Chondrocyte (in vitro differentiated cells): ENCODE data around the gene SLC25A21. TPM values are rescaled to one million over a fixed set of nuclear protein-coding genes. Genes with fewer than 3 reads are reported as not detected.

Experiments
- DNase-seq: peaks from one replicate; pipeline ENCODE4 v3.0.0; 2021; ENCODE audit warnings: mixed read lengths, low spot score
- H3K27ac Mint-ChIP-seq: one replicate; pipeline ENCODE4 v1.8.0; 2021; ENCODE audit warnings: mild to moderate bottlenecking, moderate library complexity, mixed read lengths; ENCODE audit not compliant: unreplicated experiment
- H3K27me3 Mint-ChIP-seq: 2 replicates; pipeline ENCODE4 v1.8.0; 2021; ENCODE audit warnings: low read depth, mixed read lengths
- H3K36me3 Mint-ChIP-seq: 2 replicates; pipeline ENCODE4 v1.8.0; 2021; ENCODE audit warnings: low read depth, mixed read lengths
- H3K4me1 Mint-ChIP-seq: 2 replicates; pipeline ENCODE4 v1.8.0; 2021; ENCODE audit warnings: low read depth, mild to moderate bottlenecking, mixed read lengths
- H3K4me3 Mint-ChIP-seq: one replicate; pipeline ENCODE4 v1.8.0; 2021; ENCODE audit warnings: mild to moderate bottlenecking, moderate library complexity, mixed read lengths; ENCODE audit not compliant: unreplicated experiment
- H3K9me3 Mint-ChIP-seq: 2 replicates; pipeline ENCODE4 v1.8.0; 2021; ENCODE audit warnings: low read depth, mixed read lengths
- CTCF ChIP-seq: fragments of 200-600 bp; sonication (generic); IDR thresholded peaks from 2 replicates; pipeline ENCODE4 v1.5.0; 2021; ENCODE audit warnings: antibody characterized with exemption, mild to moderate bottlenecking, moderate library complexity
- total RNA-seq: library from RNA; stranded (reverse); gene quantifications from 3 replicates; pipeline ENCODE4 v1.2.1, GENCODE V29; 2021

The SLC25A21 gene
- total RNA-seq, 1 donor from 2014 or later, result 0.22 TPM

- Mint-ChIP-seq H3K9me3 (no peaks in the 10 kb centered on the region), H3K36me3 (no peaks in the 10 kb centered on the region), H3K27me3 (peaks cover 12% of the 10 kb centered on the region), H3K4me1 (peaks cover 4% of the 10 kb centered on the region), H3K27ac (no peak overlapping the region), H3K4me3 (no peak overlapping the region)
- no peak for DNase-seq
- no peak for TF ChIP-seq CTCF
Observed at GRCh38 chr14:36716614-36717184, 455.7 kb downstream of the SLC25A21 start.

DNA sequence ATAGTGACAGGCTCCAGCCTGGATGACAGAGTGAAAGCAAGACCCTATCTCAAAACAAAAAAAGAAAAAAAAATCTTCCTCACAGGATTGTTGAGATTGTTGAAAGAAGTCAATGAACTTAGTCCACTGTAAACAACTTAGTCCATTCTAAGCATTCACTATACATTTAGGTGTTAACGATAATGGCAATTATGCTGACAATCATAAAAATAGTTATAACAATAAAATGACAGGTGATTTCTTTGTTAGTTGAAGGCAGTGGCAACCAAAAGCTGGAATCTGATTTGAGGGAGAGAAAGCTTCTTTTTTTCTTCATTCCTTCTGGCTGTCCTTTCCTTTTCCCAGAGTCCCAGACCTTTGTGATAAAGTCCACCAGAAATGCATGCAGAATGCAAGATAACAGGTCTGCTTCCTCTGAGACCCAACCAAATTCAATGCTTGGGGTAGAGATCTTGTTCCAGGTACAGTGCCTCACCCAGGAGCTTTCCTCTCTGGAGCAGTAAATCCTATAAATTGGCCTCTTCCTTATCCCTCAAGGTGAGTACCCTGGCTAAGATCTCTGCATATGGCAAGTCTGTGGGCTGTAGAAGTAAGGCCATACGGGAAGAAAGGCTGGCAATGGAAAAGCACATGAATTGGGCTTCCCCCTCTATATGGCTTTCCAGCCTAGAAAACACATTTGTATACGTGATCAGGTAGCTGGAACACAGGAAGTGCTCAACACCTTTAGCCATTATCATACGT, 458.3 kb downstream of the SLC25A21 start:
- H3K27me3 Mint-ChIP-seq, result peaks cover 12% of the 10 kb centered on the region
- no peak overlapping the region for H3K4me3 Mint-ChIP-seq
- H3K9me3 Mint-ChIP-seq, result no peaks in the 10 kb centered on the region
- H3K27ac Mint-ChIP-seq, result no peak overlapping the region
- no peak for TF ChIP-seq CTCF
- no peak for DNase-seq
- peaks cover 4% of the 10 kb centered on the region for H3K4me1 Mint-ChIP-seq
- no peaks in the 10 kb centered on the region for H3K36me3 Mint-ChIP-seq

GRCh38 chr14:36707570-36707969, 464.8 kb downstream of the SLC25A21 start:
- Mint-ChIP-seq H3K36me3 (no peaks in the 10 kb centered on the region), H3K9me3 (no peaks in the 10 kb centered on the region), H3K27ac (no peak overlapping the region), H3K4me1 (no peaks in the 10 kb centered on the region), H3K27me3 (peaks cover 6% of the 10 kb centered on the region), H3K4me3 (no peak overlapping the region)
- DNase-seq, result no peak
- TF ChIP-seq CTCF, result no peak

- no peak overlapping the region for H3K27ac Mint-ChIP-seq
- no peaks in the 10 kb centered on the region for H3K4me1 Mint-ChIP-seq
- H3K27me3 Mint-ChIP-seq, result peaks cover 3% of the 10 kb centered on the region
- no peak overlapping the region for H3K4me3 Mint-ChIP-seq
- peaks cover 10% of the 10 kb centered on the region for H3K9me3 Mint-ChIP-seq
- no peak for DNase-seq
- no peaks in the 10 kb centered on the region for H3K36me3 Mint-ChIP-seq
- no peak for TF ChIP-seq CTCF
Observed at GRCh38 chr14:36702474-36702873, 469.9 kb downstream of the SLC25A21 start.

DNA sequence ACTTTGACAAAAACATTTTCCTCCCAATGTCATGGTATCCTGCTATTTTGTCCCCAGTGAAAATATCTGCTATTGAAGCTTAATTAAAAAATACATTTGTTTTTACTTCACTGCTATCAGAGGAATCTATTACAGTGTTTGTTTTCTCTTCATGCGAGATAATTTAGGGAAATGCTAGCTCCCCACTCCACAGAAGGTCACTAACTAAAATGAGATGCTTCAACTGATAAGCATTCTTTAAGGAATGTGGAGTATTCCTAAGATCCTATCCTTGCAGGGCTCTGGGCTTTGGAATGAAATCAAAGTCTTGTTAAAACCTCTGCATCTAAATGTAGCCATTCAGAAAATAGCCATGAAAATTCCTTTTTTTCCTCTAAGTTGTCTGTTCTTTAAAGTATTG, 471.3 kb downstream of the SLC25A21 start:
- no peaks in the 10 kb centered on the region for H3K36me3 Mint-ChIP-seq
- no peak for TF ChIP-seq CTCF

More for the DNA sequence above, 471.3 kb downstream of the SLC25A21 start:
- H3K27me3 Mint-ChIP-seq, result peaks cover 3% of the 10 kb centered on the region
- peaks cover 18% of the 10 kb centered on the region for H3K9me3 Mint-ChIP-seq
- no peak for DNase-seq
- no peak overlapping the region for H3K4me3 Mint-ChIP-seq
- H3K27ac Mint-ChIP-seq, result no peak overlapping the region
- no peaks in the 10 kb centered on the region for H3K4me1 Mint-ChIP-seq
